Adrenal gland (tissue), 5 donors: ENCODE results near the gene MAP2K5.

Experiments used
- POLR2A ChIP-seq, 2 donors: fragments of 450-650 bp; IDR thresholded peaks; one replicate each; pipeline ENCODE4 v1.6.1; 2017; ENCODE audit warnings: antibody characterized with exemption in 2 of 2, mild to moderate bottlenecking in 2 of 2, moderate library complexity in 1 of 2
- TF ChIP-seq, protein P1 (sequence below), 6 experiments: fragments of 450-650 bp in 4 of 6; fragments of 200-600 bp in 2 of 6; sonication (generic) in 1 of 6; IDR thresholded peaks; 1 replicate in 5 of 6; 2 replicates in 1 of 6; pipeline versions ENCODE4 v1.5.1 to v1.8.0; 2016 to 2021; ENCODE audit warnings: antibody characterized with exemption in 6 of 6, mild to moderate bottlenecking in 2 of 6, moderate library complexity in 1 of 6
- donor health status: DM: no; HTN: no; CAD: no.

DNA sequence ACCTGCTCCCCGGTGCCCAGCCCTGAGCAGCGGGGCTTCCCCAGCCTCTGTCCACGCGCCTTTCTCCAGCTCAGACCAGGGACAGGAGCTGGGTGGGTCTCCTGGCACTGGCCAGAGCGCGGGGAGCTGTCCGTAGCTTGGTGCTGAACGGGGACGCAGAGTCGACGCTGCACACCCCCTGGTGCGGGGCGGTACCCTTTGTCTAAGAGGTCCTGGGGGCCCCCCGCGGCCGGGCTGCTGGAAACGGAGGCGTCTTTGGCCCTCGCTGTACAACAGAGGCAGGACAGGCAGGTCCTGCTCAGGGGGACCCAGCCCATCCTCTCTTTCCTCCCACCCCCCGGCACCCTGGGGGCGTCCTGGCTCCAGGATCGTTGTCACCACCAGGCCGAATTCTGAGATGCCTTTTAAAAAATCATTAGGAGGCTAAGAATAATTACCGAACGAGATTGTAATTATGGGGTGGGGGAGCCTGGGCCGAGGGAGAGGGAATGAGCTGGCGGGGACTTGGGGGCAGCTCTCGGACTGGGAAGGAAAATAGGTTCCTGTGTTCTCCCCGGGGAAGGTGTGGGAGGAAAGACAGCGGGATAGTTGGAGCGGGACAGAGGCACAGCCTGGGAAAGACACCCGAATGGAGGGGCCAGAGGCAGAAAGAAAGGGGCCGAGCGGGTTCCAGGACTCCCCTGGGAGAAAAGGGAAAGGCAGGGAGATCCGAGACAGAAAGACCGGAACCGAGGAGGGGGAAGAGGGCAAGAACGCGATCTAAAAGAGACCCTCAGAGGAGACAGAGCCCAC is 278.7 kb downstream of the MAP2K5 start:
- TF ChIP-seq POLR2A (IDR thresholded peaks at IDR 0.05): no peak
- TF ChIP-seq, protein P1, sequence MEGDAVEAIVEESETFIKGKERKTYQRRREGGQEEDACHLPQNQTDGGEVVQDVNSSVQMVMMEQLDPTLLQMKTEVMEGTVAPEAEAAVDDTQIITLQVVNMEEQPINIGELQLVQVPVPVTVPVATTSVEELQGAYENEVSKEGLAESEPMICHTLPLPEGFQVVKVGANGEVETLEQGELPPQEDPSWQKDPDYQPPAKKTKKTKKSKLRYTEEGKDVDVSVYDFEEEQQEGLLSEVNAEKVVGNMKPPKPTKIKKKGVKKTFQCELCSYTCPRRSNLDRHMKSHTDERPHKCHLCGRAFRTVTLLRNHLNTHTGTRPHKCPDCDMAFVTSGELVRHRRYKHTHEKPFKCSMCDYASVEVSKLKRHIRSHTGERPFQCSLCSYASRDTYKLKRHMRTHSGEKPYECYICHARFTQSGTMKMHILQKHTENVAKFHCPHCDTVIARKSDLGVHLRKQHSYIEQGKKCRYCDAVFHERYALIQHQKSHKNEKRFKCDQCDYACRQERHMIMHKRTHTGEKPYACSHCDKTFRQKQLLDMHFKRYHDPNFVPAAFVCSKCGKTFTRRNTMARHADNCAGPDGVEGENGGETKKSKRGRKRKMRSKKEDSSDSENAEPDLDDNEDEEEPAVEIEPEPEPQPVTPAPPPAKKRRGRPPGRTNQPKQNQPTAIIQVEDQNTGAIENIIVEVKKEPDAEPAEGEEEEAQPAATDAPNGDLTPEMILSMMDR (IDR thresholded peaks at IDR 0.05): no peak
